CD4-positive, alpha-beta T cell (primary cell): Measurements from ENCODE around the gene IL4R. TPM values are rescaled to one million over a fixed set of nuclear protein-coding genes. Genes with fewer than 3 reads are reported as not detected.

ENCODE experiments used
- ATAC-seq: fragments of 200-7000 bp; cut with Tn5 transposase; one replicate; pipeline ENCODE4 v1.10.0; 2022; ENCODE audit warnings: mild to moderate bottlenecking; ENCODE audit not compliant: poor library complexity
- CTCF ChIA-PET: fragments of 350-600 bp; sonication (Branson Sonifier 250); formaldehyde crosslinking; loops from one replicate; lab custom pipeline; 2021; ENCODE audit warnings: antibody characterized with exemption, inconsistent platforms; lab: Charles Lee
- POLR2A ChIA-PET: fragments of 350-600 bp; sonication (Branson Sonifier 250); formaldehyde crosslinking; loops from one replicate; lab custom pipeline; 2021; ENCODE audit warnings: antibody characterized with exemption, inconsistent platforms; lab: Charles Lee
- DNase-seq, 14 experiments: peaks; one replicate each; pipeline ENCODE4 v3.0.0-alpha.2; 2013 to 2020; ENCODE audit warnings: mixed read lengths in 2 of 14
- H3K27ac ChIP-seq, 2 donors: one replicate each; pipeline versions ENCODE4 v1.5.1 to v1.7.0; 2013; ENCODE audit warnings: low read length in 2 of 2, low read depth in 1 of 2, mild to moderate bottlenecking in 1 of 2
- H3K27me3 ChIP-seq, 2 experiments: 1 replicate in 1 of 2; 2 replicates in 1 of 2; pipeline versions ENCODE4 v1.6.1 to v1.7.0; 2013; ENCODE audit warnings: low read length in 2 of 2, control low read depth in 1 of 2, mild to moderate bottlenecking in 1 of 2, moderate library complexity in 1 of 2; ENCODE audit not compliant: insufficient read depth in 2 of 2, control insufficient read depth in 1 of 2
- H3K36me3 ChIP-seq: one replicate; pipeline ENCODE4 v1.6.1; 2013; ENCODE audit warnings: low read length, control low read depth; ENCODE audit not compliant: insufficient read depth
- H3K4me1 ChIP-seq: one replicate; pipeline ENCODE4 v1.6.1; 2013; ENCODE audit warnings: low read length, control low read depth; ENCODE audit not compliant: insufficient read depth
- H3K4me3 ChIP-seq: one replicate; pipeline ENCODE4 v1.5.1; 2013; ENCODE audit warnings: mild to moderate bottlenecking, low read length, moderate library complexity
- H3K9me3 ChIP-seq, 2 experiments: 1 replicate in 1 of 2; 2 replicates in 1 of 2; pipeline versions ENCODE4 v1.6.1 to v1.7.0; 2013; ENCODE audit warnings: low read length in 2 of 2, mild to moderate bottlenecking in 2 of 2, control low read depth in 1 of 2, moderate library complexity in 1 of 2; ENCODE audit not compliant: control insufficient read depth in 1 of 2, insufficient read depth in 1 of 2
- H3K27ac Mint-ChIP-seq: one replicate; pipeline ENCODE4 v1.8.0; 2020; ENCODE audit warnings: mixed read lengths
- H3K27me3 Mint-ChIP-seq: one replicate; pipeline ENCODE4 v1.8.0; 2021; ENCODE audit warnings: mixed read lengths
- H3K36me3 Mint-ChIP-seq: one replicate; pipeline ENCODE4 v1.8.0; 2021; ENCODE audit warnings: low read depth, mixed read lengths
- H3K4me1 Mint-ChIP-seq: one replicate; pipeline ENCODE4 v1.8.0; 2021; ENCODE audit warnings: low read depth, mixed read lengths
- H3K4me3 Mint-ChIP-seq: one replicate; pipeline ENCODE4 v1.8.0; 2020; ENCODE audit warnings: mild to moderate bottlenecking, mixed read lengths
- H3K9me3 Mint-ChIP-seq: one replicate; pipeline ENCODE4 v1.8.0; 2020; ENCODE audit warnings: mixed read lengths
- intact Hi-C, 2 experiments: fragments of 100-400 bp; cut with DNase I in 1 of 2; cut with micrococcal nuclease in 1 of 2; formaldehyde crosslinking; loops; one replicate each; pipeline versions ENCODE4 v1.15.1 to v1.9.0; 2023 to 2025; cut with DNase I, micrococcal nuclease
- total RNA-seq, 174 experiments: library from RNA in 2 of 174; stranded (reverse) in 2 of 174; gene quantifications; one replicate each; pipeline ENCODE4 v1.2.3 and lab custom pipeline; 2021 to 2026
- TF ChIP-seq, protein P1 (sequence below): fragments of 200-600 bp; IDR thresholded peaks from one replicate; pipeline ENCODE4 v1.8.0; 2022; ENCODE audit warnings: antibody characterized with exemption, mild to moderate bottlenecking

IL4R gene
- total RNA-seq, 2 experiments from 2014 or later = 145 to 147 TPM

DNA sequence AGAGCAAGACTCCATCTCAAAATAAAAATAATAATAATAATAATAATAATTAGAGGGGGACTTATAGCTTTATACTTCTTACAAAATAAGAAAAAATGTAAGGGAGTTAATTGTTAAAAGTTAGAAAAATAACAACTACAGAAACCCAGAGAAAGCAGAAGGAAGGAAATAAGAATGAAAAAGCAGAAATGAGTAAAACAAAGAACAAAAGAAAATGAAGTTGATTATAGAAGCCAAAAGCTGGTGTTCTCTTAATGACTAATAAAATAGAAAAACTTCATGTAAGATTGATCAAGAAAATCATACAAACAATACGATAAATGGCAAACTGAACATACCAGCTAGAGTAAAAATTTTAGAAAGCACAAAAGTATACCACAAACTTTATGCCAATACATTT, 38.4 kb upstream of the IL4R start:
- Histone ChIP-seq H3K27ac (no peak overlapping the region), H3K4me3 (no peak overlapping the region), H3K4me1 (peaks cover 27% of the 10 kb centered on the region), H3K9me3 (no peaks in the 10 kb centered on the region), H3K27me3 (no peaks in the 10 kb centered on the region), H3K36me3 (no peaks in the 10 kb centered on the region)
- DNase-seq = no peak
- POLR2A ChIA-PET = interaction anchor here (0.8 to 4.4 kb wide), 3 partner anchors 40 to 185 kb away, joined by 3 to 33 read pairs (median 3); no protein-coding TSS in a partner anchor
- intact Hi-C loops = no loop called here
- peaks cover 41% of the 10 kb centered on the region for H3K4me1 Mint-ChIP-seq
- no peaks in the 10 kb centered on the region for H3K9me3 Mint-ChIP-seq
- H3K36me3 Mint-ChIP-seq = no peaks in the 10 kb centered on the region
- H3K27me3 Mint-ChIP-seq = no peaks in the 10 kb centered on the region
- no peak overlapping the region for H3K4me3 Mint-ChIP-seq
- no peak for ATAC-seq
- TF ChIP-seq, protein P1, sequence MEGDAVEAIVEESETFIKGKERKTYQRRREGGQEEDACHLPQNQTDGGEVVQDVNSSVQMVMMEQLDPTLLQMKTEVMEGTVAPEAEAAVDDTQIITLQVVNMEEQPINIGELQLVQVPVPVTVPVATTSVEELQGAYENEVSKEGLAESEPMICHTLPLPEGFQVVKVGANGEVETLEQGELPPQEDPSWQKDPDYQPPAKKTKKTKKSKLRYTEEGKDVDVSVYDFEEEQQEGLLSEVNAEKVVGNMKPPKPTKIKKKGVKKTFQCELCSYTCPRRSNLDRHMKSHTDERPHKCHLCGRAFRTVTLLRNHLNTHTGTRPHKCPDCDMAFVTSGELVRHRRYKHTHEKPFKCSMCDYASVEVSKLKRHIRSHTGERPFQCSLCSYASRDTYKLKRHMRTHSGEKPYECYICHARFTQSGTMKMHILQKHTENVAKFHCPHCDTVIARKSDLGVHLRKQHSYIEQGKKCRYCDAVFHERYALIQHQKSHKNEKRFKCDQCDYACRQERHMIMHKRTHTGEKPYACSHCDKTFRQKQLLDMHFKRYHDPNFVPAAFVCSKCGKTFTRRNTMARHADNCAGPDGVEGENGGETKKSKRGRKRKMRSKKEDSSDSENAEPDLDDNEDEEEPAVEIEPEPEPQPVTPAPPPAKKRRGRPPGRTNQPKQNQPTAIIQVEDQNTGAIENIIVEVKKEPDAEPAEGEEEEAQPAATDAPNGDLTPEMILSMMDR = no peak
- CTCF ChIA-PET = interaction anchor here (0.9 to 2.8 kb wide), 4 partner anchors 21 to 96 kb away, joined by 4 to 10 read pairs (median 5); no protein-coding TSS in a partner anchor
- no peak overlapping the region for H3K27ac Mint-ChIP-seq

DNA sequence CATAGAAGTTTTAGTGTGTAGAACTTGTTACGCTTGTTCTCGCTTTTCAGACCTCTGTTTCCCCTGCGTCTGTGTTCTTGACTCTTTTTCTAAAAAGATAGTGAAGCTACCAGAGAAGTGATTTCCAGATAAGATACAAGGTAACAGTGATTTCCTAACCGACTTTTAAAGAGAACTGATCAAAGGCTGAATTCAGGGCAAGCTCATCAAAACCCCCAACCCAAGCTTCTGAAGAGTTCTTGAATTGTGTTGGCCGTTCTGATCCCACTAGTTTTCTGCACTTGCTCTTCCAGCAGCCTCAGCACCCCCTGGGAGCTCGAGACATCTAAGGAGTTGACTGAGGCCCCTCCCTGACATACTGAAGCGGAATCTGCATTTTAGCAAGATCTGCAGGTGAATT, 32.5 kb upstream of the IL4R start:
- intact Hi-C loops = no loop called here
- H3K4me3 Mint-ChIP-seq = peak overlapping the region; percentile 75
- ChIA-PET POLR2A (interaction anchor here (0.6 to 2.9 kb wide), 11 partner anchors 8 to 86 kb away, joined by 3 to 14 read pairs (median 3); partner anchors contain the start of gene NSMCE1), CTCF (interaction anchor here (1.2 kb wide), 1 partner anchor 17 kb away, joined by 3 read pairs; no protein-coding TSS in a partner anchor)
- H3K27me3 Mint-ChIP-seq = no peaks in the 10 kb centered on the region
- H3K27ac Mint-ChIP-seq = peak overlapping the region; percentile 88
- Histone ChIP-seq H3K27me3 (no peaks in the 10 kb centered on the region), H3K27ac (peak overlapping the region in 1 of 2 donors; percentile 53), H3K36me3 (no peaks in the 10 kb centered on the region), H3K4me3 (peak overlapping the region; percentile 13), H3K9me3 (no peaks in the 10 kb centered on the region), H3K4me1 (peaks cover 7% of the 10 kb centered on the region)
- DNase-seq (peak in 3 of 14 experiments; percentile 8 to 36 (median 27)), ATAC-seq (peak; percentile 46)
- peaks cover 48% of the 10 kb centered on the region for H3K4me1 Mint-ChIP-seq
- TF ChIP-seq, protein P1 = no peak
- no peaks in the 10 kb centered on the region for H3K9me3 Mint-ChIP-seq
- no peaks in the 10 kb centered on the region for H3K36me3 Mint-ChIP-seq

DNA sequence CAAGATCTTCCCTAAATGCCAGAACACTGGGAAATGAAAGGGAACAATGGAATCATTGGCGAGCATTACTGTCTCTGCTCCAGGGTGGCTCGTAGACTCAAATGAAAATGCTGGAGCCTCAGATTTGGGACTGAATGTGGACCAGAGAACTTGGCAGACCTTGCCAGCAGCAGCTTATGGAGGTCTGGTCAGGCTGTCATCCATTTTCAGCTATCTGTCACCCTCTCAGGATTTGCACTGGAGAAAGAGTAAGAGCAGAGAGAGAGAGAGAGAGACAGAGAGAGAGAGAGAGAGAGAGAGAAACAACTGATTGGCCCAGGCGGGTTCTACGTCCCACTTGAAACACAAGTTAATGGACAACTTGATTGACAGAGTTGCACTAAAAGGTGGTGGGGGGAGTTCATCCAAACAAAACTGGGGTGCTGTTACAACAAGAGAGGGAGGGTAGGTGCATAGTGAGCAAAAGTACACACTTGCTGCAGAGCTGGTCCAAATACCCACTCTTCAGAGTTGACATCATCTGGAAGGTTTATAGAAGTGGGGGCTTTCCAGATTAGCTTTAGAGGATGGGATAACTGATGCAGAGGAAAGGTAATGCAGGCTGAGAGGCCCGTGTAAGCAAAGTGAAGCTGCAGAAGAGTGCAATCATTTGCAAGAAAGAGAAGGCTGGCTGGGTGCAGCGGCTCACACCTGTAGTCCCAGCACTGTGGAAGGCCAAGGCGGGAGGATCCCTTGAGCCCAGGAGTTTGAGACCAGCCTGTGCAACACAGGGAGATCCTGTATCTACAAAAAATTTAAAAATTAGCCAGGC, 28.7 kb upstream of the IL4R start:
- CTCF ChIA-PET = interaction anchor here (0.7 to 1.5 kb wide), 3 partner anchors 9 to 161 kb away, joined by 3 to 4 read pairs (median 3); no protein-coding TSS in a partner anchor
- H3K4me1 ChIP-seq = peaks cover 20% of the 10 kb centered on the region
- TF ChIP-seq, protein P1 = no peak
- H3K4me3 ChIP-seq = no peak overlapping the region
- ATAC-seq = no peak
- intact Hi-C loops = no loop called here
- POLR2A ChIA-PET = interaction anchor here (1.3 kb wide), 1 partner anchor 33 kb away, joined by 3 read pairs; no protein-coding TSS in a partner anchor
- Mint-ChIP-seq H3K27ac (peak overlapping the region; percentile 37), H3K4me1 (peaks cover 60% of the 10 kb centered on the region), H3K4me3 (no peak overlapping the region), H3K9me3 (no peaks in the 10 kb centered on the region), H3K27me3 (no peaks in the 10 kb centered on the region), H3K36me3 (no peaks in the 10 kb centered on the region)
- H3K27ac ChIP-seq = no peak overlapping the region
- H3K9me3 ChIP-seq = no peaks in the 10 kb centered on the region
- no peaks in the 10 kb centered on the region for H3K27me3 ChIP-seq
- no peak for DNase-seq
- H3K36me3 ChIP-seq = no peaks in the 10 kb centered on the region
